HG02840 (cell line): ENCODE results near the gene AGAP5.
A peak's percentile ranks its signal among the peaks of the same experiment; 100 is the strongest.

Experiments
- ATAC-seq: cut with Tn5 transposase; IDR thresholded peaks from one replicate; pipeline ENCODE4 v1.9.1; 2021; ENCODE audit warnings: mild to moderate bottlenecking, moderate library complexity, moderate number of reproducible peaks; ENCODE audit not compliant: unreplicated experiment, low FRiP score

AGAP5 gene

GRCh38 chr10:73634421-73634820 lies 63.5 kb downstream of the AGAP5 start:
- no peak for ATAC-seq

GRCh38 chr10:73629165-73629564 lies 68.7 kb downstream of the AGAP5 start:
- no peak for ATAC-seq

- no peak for ATAC-seq
Observed at GRCh38 chr10:73628405-73628804, 69.5 kb downstream of the AGAP5 start.

- ATAC-seq = no peak
Observed at GRCh38 chr10:73627300-73627699, 70.6 kb downstream of the AGAP5 start.

- ATAC-seq = peak; percentile 94
Observed at GRCh38 chr10:73625884-73626752, 71.8 kb downstream of the AGAP5 start.

- peak; percentile 24 for ATAC-seq
Observed at GRCh38 chr10:73625004-73625883, 72.7 kb downstream of the AGAP5 start.
